ENCODE results near the gene PKN3.

The PKN3 gene

DNA sequence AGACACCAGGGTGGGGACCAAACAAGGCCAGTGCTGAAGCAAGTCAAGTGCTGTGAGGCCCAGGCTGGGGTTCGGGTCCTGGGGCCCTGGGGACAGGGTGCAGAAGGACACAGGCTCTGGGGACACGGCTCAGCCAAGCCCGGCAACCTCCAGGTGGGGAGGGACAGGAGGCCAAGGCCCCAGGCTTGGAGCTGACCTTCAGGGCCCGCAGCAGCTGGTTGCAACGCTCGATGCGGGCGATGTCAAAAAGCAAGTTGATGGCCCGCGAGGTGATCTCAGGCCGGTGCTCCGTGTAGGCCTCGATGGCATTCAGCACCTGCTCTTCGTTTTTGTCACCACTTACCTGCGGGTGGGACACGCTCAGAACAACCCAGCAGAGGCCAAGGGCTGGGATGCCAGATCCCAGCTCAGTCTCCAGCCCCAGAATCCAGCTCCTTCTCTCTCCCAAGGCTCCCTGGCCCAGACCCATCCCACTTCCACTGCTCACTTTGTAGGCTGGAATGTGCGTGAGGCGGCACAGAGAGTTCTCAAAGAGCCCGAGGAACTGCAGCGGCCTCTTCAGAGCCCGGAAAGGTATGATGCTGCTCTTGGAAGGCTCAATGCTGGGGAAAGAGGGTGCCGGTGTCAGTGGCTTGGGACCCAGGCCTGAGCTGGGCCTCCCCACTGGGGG lies 48.8 kb downstream of the PKN3 start:
- no peak for DNase-seq

DNA sequence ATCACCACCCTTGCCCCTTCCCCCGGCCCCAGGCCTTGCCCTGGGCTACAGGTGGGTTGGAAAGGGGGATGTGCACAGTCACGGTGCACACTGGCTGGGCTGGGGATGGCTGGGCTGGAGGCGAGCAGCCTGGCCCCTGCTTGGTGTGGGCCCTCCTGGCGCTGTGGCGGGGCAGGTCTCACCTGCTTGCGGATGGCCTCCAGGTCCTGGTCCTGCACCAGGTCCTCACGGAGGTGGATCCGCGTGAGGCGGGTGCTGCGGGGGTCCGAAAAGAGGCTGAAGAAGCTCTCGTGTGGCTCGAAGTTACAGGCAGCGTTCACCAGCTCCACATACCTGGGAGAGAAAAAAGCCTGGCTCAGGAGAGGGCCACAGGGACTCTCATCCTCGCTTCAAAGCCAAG lies 51.3 kb downstream of the PKN3 start:
- DNase-seq = no peak

DNA sequence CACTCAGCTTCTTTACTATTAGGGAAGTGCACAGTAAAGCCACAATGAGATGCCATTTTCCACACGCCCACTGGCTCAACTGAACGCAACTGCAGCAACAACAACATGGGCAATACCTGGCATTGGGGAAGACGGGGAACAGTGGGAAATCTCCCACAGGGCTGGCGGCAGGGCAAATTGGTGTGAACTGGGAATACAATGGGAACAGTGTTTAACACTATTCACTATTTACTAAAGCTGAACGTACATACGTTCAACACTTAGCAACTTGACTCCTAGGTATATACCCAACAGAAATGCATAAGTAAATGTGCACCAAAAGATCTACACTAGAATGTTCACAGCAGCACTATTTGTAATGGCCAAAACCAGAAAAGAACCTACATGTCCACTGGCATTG lies 55.3 kb downstream of the PKN3 start:
- no peak for DNase-seq

GRCh38 chr9:128762671-128763449 lies 60.6 kb downstream of the PKN3 start:
- DNase-seq = no peak

GRCh38 chr9:128764361-128764760 lies 62.1 kb downstream of the PKN3 start:
- DNase-seq = no peak

GRCh38 chr9:128765499-128765898 lies 63.2 kb downstream of the PKN3 start:
- no peak for DNase-seq

DNA sequence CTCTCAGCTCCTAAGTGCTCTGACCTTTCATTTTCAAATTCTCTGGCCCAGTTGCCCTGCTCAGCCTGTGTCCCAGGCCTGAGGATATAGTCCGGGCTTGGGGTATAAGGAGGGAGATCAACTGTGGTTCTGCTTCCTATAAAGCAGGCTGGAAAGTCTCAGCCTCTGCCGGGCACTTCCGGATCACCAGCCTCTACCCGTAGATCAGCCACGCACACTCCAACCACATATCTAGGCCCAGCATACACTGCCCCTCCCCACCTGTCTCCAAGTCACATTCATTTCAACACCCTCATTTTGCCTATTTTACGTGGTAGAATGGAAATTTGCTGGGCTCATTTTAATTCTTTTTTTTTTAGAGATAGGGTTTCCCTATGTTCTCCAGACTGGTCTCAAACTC lies 66.3 kb downstream of the PKN3 start:
- DNase-seq = no peak
